CD4-positive, alpha-beta T cell treated with Interleukin-6 for 4 hours (primary cell): ENCODE measurements around the gene SMCR8.
"Not testable (repeated sequence)": the region's sequence is repeated elsewhere in the genome, so short reads cannot be mapped to it uniquely, and the experiment has no call there.

ENCODE experiments used
- DNase-seq: peaks from one replicate; pipeline ENCODE4 v3.0.0-alpha.2; 2020; ENCODE audit warnings: mixed read lengths

SMCR8 gene, protein sequence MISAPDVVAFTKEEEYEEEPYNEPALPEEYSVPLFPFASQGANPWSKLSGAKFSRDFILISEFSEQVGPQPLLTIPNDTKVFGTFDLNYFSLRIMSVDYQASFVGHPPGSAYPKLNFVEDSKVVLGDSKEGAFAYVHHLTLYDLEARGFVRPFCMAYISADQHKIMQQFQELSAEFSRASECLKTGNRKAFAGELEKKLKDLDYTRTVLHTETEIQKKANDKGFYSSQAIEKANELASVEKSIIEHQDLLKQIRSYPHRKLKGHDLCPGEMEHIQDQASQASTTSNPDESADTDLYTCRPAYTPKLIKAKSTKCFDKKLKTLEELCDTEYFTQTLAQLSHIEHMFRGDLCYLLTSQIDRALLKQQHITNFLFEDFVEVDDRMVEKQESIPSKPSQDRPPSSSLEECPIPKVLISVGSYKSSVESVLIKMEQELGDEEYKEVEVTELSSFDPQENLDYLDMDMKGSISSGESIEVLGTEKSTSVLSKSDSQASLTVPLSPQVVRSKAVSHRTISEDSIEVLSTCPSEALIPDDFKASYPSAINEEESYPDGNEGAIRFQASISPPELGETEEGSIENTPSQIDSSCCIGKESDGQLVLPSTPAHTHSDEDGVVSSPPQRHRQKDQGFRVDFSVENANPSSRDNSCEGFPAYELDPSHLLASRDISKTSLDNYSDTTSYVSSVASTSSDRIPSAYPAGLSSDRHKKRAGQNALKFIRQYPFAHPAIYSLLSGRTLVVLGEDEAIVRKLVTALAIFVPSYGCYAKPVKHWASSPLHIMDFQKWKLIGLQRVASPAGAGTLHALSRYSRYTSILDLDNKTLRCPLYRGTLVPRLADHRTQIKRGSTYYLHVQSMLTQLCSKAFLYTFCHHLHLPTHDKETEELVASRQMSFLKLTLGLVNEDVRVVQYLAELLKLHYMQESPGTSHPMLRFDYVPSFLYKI

DNA sequence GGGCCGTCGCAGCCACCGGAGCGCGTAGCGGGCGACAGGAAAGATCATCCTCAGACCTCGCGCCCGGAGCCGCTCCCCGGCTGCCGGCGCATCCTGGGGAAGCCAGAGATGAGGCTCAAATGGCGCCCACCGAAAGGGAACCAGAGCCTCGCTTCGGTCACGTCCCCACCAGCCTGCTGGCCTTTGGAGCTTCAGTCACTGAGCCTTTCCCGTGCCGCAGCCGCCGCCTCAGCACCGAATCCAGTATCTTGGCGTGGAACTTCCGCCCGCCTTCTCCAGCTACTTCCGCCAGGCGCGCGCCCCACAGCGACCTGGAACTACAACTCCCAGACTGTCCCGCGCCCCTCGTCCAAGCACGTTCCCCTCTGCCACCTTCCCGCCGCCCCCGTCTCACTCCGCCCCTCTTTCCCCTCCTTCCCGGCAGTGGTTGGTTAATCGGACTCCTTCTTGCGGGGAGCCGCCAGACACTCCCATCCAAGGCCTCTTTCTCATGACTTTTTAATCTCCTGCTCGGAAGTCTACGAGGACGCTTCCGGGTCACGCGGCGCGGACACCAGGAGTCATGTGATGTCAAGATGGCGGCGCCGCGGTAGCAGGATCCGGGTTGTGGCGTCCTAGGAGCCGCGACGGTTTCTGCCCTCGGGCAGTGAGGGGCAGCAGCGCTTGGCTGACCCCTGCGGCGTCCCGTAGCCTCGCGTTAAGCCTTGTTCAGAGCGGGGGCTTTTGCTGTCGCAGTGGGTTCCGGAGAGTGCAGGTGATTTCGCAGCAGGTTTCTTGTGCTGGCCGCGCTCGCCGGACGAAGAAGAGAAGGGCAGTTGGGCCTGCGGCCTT, at the start of gene SMCR8, which contains the start of gene TOP3A:
TSS of gene SMCR8 (plus strand) at position 563 of the 831 bp plus-strand sequence. CDS start 497 bp downstream, outside the sequence.
TSS of gene TOP3A (minus strand) at position 264 of the 831 bp plus-strand sequence. CDS start at position 48, 216 bp downstream.
- peak; percentile 98 for DNase-seq

DNA sequence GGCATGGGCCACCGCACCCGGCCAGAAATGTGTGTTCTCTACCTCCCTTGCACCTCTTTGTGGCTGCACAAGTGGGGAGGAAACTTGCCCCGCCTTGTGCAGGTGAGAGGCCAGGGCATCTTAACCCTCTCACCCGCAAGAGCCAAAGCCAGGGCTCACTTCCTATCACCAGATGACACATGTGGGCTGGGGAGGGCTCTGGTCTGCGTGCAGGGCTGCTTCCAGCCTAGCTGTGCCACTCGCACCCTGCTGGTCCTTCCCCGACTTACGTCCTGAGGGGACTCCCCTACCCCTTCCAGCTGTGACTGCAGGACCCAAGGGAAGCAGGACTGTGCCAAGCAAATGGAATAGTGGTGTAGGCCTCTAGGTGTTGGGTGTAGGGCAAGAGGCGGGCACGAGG, 47.7 kb upstream of the SMCR8 start:
- no peak for DNase-seq

DNA sequence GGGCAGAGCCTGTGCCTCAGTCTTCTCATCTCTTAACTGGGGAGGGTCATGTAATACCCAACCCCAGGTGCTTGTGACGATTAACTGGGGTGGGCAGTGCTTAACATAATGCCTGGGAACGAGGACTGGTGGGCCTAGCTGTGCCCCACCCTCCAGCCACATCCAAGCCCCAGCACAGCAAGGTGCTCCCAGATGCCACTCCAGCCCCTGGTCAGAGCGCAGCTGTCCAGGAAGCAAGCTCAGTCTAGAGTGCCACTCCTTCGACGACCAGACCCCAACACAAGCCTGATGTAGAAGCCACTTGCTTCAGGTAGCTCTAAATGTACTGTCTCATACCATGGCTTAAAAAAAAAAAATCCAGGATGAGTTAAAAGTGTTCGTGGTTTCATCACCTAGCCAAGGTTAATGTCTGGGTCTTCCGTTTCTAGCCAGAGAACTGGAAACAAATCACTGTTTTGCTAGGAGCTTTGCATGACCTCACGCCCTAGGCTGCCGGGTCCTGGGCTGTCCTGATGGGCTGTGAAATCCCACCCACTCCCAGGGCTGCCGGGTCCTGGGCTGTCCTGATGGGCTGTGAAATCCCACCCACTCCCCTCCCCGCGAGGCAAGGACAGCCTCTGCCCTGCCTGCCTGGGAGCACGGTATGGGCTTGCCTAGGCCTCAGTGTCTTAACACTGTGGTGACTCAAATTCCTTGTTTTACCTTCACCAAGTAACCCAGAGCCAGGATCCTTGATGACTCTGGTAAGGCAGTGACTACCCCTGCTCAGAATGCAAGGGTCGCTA, 47.0 kb upstream of the SMCR8 start:
- no peak for DNase-seq

DNA sequence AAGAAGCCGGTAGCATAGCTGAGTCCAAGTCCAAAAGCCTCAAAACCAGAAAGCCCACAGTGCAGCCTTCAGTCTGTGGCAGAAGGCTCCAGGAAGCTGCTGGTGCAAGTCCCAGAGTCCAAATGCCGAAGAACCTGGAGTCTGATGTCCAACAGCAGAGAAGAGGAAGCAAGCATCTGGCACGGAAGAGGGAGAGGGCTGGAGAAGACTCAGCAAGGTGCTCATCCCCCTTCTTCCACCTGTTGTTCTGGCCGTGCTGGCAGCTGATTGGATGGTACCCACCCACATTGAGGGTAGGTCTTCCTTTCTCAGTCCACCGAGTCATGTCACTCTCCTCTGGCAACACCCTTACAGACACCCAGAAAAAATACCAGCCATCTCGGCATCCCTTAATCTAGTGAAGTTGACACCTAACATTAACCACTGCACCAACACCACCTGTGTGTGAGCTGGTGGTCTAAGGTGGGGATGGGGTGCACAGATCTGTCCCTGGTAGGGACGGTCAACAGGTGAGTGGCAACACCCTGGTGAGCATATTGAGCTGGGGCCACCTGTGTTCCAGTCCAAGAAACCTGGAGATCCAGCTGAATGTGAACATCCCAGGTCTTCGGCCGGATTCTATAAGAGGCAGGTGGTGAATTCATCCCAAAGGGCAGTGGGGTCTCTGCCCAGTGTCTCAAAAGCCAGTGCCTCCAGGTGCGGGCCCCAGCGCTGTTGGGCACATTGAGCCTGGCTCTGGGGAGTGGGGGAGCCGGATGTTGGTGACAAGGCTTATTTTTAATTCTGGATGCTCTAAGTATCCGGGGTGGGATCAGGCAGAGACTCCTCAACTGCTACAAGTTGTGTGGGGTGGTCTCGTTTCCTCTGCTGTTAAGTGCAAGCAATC, 44.8 kb upstream of the SMCR8 start:
- no peak for DNase-seq

DNA sequence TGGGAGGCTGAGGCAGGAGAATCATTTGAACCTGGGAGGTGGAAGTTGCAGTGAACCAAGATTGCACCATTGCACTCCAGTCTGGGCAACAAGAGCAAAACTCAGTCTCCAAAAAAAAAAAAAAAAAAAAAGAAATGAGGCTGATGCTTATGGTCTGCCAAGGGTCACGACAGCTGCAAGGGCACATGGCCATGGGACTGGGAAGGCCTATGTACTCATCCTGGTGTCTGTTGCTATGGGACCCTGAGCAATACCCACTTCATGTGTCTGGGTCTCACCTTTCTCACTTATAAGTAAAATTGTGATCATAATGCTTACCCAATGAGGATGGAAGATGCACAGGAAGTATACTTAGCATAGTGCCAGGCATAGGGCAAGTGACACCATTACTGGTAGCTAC, 38.0 kb upstream of the SMCR8 start:
- no peak for DNase-seq

DNA sequence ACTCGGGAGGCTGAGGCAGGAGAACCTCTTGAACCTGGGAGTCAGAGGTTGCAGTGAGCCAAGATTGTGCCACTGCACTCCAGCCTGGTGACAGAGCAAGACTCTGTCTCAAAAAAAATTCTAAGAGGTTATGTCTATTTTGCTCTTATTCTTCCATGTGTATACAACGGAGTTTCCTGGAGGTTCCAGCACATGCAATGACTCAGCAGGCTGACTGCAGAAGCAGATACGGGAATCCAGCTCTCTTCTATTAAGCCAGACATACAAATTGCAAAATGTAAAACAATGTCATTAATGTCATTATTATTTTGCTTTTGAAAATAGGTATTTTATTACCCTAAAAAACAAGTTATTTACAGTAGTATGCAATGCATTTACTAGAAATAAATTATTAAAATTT, 36.2 kb upstream of the SMCR8 start:
- DNase-seq: no peak

DNA sequence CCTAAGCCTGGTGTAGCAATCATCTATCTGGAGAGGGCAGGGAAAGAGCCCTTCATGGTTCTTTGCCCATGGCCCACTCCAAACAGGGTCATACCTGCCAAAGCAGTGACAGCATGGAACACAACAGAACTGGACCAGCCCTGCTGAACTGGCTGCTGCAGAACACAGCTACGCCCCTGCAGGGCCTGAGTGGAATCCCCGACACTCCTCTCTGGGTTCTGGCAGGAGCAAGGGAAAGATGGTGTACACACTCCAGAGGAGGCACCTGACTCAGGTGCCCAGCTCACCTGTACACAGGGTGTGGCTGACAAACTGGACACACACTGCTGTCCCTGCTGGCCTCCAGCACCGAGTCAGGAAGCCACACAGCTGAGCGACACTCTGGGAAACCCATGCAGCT, 34.8 kb upstream of the SMCR8 start:
- DNase-seq: no peak

DNA sequence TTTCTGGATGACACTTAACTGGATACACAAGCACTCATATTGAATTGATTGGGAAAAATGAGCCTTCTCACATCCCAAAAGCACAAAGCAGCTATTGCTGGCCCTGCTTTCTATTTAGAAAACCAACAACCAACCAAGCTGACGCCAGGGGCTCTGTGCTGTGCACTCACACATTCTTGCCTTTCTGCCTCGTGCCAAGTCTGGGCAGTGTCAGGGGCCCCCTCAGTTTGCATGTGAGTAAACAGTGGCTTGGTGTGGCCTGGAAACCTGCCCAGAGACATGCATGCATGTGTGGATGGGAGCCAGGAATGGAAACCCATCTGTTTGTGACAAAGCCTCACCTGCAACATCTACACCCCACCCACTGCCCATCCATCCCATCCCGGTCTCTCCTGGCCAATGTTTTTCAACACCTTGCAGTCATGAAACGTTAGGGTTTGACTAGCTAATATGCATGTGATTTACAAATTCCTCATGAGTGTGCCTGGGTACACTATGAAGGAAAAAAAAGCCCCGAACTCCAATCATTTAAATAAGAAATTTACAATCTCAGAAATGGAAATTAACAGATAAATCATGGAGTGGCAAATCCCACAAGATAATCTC, 34.2 kb upstream of the SMCR8 start:
- DNase-seq: no peak

DNA sequence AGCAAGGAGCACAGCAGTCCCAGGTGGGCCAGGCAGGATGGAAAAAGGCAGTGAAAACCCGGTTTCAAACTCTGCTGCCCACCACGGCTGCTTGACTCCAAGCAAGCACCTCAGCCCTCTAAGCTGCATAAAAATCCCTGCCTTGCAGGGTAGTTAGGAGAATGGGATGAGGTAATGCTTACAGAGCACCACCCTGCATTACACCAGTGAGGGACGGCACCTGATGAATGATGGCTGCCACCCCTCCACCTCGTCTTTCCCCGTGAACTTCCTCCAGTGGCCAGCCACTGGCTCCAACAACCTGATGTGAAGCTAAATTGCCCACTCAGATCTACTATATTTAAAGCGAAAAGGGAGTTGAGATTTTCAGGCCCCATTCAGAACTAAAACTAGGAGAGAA, 33.3 kb upstream of the SMCR8 start:
- DNase-seq: no peak

DNA sequence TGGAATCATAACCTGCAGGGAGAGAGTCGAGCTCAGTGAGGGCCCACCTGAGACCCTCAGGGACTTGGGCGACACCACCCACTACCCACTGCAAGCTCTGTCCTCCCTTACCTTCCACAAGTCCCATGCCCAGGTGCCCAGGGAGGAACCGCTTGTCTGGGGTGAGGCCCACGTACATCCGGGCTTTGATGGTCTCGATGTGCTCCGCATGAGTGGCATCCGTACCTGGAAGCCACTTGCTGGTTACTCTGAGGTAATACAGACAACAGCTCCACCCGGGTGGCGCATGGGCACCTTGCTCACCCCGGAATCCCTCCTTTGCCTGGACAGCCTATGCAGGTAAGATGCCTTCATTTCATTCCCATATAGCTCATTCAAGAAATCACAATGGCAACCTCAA, 29.8 kb upstream of the SMCR8 start:
- DNase-seq: no peak

DNA sequence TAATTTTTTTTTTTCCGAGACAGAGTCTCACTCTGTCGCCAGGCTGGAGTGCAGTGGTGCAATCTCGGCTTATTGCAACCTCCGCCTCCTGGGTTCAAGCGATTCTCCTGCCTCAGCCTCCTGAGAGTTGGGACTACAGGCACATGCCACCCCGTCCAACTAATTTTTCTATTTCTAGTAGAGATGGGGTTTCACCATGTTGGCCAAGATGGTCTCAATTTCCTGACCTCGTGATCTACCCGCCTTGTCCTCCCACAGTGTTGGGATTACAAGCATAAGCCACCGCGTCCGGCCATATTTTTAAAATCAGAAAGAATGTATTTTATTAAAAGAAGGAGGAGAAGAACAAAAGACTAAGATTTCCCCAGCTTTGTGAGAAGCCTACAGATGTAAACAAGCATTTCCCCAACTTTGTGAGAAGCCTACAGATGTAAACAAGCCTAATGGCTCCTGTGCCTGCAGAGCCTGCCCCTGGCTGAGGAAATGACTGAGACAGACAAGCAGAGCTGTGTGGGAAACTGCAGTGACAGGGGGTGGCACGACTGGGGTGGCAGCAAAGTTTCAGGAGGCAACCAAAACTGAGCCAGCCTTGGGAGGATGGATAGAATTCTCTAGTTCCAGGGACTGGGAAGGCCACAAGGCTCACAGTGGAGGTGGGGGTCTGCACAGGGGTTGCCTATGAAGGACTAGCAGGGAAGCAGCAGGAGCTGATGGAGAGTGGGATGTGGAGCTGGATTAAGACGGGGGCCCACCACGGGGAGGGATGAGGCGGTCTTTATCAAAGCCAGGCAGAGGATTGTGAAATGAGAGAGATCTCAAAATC, 23.2 kb upstream of the SMCR8 start:
- no peak for DNase-seq

DNA sequence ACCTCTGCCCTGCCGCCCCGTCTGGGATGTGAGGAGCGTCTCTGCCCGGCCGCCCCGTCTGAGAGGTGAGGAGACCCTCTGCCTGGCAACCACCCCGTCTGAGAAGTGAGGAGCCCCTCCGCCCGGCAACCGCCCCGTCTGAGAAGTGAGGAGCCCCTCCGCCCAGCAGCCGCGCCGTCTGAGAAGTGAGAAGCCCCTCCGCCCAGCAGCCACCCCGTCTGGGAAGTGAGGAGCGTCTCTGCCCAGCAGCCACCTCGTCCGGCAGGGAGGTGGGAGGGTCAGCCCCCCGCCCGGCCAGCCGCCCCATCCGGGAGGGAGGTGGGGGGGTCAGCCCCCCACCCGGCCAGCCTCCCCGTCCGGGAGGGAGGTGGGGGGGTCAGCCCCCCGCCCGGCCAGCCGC, 17.0 kb upstream of the SMCR8 start:
- DNase-seq: not testable (repeated sequence)

DNA sequence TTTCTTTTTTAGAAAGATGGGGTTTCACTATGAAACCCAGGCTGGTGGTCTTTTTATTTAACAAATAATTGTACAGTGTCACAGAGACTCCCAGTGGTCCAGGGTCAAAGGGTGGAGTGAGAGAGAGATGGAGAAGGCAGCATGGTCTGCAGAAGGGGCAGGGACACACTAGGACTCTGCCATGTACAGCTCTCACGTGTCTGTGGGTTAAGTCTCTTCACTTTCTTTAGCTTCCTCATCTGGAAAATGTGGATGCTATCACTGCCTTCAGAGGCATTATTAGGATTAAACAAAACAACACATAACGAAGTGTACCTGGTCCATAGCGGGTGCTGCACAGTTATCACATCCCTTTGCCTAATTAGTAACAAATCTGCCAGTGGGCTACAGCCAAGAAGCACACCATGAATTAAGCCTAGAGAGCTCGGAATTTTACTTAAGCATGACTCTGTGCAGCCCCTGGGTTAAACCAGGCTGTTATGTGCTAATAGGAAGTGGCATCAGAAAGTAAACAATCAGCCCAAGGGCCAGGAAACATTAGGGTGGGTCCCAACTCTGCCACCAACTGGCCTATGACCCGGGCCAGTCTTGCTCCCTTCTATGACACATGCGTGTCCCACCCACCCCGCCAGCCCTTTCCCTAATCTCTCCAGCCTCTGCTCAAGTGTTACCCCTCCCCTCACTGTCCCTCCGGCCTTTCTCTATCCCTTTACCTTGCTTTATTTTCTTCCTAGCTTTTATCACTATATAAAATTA, 14.2 kb upstream of the SMCR8 start:
- DNase-seq: no peak

DNA sequence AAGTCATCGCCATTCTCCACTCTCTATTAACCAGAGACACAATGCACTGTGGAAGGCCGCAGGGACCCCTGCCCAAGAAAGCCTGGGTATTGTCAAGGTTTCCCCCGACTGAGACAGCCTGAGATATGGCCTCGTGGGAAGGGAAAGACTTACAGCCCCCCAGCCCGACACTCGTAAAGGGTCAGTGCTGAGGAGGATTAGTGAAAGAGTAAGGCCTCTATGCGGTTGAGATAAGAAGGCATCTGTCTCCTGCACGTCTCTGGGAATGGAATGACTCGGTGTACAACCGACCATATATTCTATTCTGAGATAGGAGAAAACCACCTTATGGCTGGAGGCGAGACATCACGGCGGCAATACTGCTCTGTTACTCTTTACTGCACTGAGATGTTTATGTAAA, 11.9 kb upstream of the SMCR8 start:
- not testable (repeated sequence) for DNase-seq

DNA sequence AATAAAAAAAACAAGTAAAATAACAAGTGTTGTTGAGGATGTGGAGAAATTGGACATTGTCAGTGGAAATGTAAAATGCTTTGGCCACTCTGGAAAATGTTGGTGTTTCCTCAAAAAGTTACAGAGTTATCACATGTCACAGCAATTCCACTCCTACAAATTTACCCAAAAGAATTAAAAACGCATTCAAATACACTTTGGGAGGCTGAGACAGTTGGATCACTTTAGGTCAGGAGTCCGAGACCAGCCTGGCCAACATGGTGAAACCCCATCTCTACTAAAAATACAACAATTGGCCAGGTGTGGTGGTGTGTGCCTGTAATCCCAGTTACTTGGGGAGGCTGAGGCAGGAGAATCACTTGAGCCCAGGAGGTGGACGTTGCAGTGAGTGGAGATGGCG, 5.9 kb upstream of the SMCR8 start:
- no peak for DNase-seq

DNA sequence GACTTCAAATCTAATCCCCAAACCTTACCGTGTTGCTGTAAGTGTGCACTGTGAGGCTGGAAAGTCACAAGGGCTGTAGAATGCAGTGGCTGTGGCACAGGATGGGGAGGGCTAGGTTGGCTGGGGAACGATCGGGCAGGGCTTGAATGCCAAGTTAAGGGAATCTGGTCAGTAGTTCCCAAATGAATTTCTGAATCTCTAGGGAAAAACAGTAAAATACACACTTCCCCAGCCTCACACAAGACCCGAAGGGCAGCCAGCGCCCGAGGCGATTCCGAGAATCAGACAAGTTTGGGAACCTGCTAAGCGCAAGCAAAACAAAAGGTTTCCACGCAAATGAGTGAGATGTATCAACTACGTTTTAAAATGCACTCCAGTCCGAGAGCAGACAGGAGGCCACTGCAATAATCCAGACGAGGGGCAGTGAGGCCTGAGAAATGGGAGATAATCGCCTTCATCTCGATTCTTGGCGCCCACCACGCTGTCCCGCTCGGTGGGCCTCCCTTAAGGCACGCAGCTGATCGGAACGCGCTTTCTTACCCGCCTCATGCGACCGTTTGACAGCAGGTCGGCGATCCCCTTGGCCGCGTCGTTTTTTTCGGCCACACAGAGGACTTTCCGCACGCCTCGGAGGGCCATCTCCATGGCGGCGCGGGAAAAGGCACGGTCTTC, 898 bp upstream of the SMCR8 start:
- no peak for DNase-seq

DNA sequence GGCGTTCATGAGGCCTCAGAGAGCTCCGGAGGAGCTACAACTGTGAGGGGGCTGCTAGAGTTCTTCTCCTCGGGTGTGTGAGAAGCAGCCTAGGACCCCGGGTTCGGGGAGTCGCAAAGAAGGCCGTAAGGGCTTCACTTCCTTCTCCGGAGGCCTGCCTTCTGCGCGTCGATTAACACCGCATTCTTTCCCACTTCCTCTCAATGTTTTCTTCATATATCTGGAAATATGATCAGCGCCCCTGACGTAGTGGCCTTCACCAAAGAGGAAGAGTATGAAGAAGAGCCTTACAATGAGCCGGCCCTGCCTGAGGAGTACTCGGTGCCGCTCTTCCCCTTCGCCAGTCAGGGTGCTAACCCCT, 449 bp downstream of the SMCR8 start:
- peak; percentile 33 for DNase-seq

DNA sequence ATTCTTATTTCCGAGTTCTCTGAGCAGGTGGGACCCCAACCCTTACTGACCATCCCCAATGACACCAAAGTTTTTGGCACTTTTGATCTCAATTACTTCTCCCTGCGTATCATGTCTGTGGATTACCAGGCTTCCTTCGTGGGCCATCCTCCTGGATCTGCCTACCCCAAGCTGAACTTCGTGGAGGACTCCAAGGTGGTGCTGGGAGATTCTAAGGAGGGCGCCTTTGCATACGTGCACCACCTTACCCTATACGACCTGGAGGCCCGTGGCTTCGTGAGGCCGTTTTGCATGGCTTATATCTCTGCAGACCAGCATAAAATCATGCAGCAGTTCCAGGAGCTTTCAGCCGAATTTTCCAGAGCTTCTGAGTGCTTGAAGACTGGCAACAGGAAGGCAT, 868 bp downstream of the SMCR8 start:
- DNase-seq: no peak
